ENCODE data around the gene DENND1A.

DNA sequence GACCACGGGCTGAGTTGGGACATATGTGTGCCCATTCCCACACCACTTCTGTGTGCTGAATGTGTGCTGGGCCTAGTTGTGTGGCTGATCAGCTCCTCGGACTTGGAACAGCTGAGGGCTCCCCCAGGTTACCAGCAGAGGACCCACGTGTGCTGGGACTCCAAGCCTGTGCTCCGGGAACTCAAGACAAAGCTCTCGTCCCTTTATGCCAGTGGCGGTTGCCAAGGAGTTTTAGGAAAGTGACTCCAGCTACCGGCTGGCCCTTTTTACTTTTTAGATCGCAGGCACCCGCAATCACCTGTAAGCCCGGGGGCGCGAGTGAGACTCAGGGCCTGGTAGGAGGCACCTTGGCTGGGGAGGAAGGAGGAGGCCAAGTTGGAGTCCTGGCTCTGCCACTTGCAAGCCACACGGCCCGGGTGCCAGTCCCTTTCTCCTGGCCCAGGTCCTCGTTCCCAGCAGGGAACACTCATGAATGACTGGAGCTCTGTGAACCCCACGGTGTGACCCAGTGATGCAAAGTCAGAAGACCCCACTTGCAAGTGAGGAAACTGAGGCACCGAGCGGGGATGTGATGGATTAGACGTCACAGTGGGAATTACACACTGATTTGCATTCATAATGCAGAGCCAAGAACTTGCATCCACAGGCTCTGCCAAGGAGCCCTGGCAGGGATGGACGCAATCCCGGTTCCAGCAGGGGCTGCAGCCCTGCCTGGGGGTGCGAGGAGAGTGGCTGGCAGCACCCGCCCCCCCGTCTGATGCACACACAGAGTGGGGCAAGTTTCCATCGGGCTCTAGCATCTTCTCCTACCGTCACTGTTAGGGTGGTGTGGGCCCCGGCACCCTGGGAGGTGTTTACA lies 547.0 kb downstream of the DENND1A start:
- TF ChIP-seq CTCF (IDR thresholded peaks at IDR 0.05) (no peak), POLR2A (IDR thresholded peaks at IDR 0.05) (no peak)

All from right lobe of liver (tissue), 4 donors.